ENCODE results near the gene GALNT14.

The GALNT14 gene

DNA sequence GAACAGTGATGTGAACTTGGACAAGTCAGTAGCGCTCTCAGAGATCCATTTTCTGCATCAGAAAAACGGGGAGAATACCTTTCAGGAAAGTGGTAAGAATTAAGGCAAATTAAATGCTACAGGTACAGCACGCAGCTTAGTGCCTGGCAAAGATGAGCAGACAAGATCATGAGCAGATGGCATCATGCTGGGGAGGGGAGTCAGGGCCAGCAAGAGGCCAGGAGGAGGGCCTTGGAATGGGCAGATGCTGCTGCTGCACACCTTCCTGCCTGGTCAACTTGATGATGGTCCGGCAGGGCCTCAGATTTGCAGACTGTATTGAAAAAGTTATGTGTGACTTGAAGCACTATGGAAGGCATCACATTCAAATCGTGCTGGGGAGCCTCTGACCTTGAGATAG lies 72.9 kb downstream of the GALNT14 start:
- H3K36me3 ChIP-seq (ENCODE audit: insufficient read depth, low read length), result no peaks in the 10 kb centered on the region
- no peaks in the 10 kb centered on the region for H3K27me3 ChIP-seq (ENCODE audit: insufficient read depth, low read length, poor library complexity, severe bottlenecking)
- no peaks in the 10 kb centered on the region for H3K9me2 ChIP-seq (replicated peaks; ENCODE audit: low read depth, low read length)
- TF ChIP-seq, protein P1, sequence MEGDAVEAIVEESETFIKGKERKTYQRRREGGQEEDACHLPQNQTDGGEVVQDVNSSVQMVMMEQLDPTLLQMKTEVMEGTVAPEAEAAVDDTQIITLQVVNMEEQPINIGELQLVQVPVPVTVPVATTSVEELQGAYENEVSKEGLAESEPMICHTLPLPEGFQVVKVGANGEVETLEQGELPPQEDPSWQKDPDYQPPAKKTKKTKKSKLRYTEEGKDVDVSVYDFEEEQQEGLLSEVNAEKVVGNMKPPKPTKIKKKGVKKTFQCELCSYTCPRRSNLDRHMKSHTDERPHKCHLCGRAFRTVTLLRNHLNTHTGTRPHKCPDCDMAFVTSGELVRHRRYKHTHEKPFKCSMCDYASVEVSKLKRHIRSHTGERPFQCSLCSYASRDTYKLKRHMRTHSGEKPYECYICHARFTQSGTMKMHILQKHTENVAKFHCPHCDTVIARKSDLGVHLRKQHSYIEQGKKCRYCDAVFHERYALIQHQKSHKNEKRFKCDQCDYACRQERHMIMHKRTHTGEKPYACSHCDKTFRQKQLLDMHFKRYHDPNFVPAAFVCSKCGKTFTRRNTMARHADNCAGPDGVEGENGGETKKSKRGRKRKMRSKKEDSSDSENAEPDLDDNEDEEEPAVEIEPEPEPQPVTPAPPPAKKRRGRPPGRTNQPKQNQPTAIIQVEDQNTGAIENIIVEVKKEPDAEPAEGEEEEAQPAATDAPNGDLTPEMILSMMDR (conservative IDR thresholded peaks at IDR 0.05; ENCODE audit: low read length), result no peak
- no peak for TF ChIP-seq EZH2phosphoT487 (IDR thresholded peaks at IDR 0.05; ENCODE audit: borderline replicate concordance)
- no peaks in the 10 kb centered on the region for H3F3A ChIP-seq (ENCODE audit: low read depth)
- no peaks in the 10 kb centered on the region for H3K79me2 ChIP-seq (ENCODE audit: insufficient read depth, low read length)
- no peaks in the 10 kb centered on the region for H3K9me3 ChIP-seq (ENCODE audit: insufficient read depth, low read depth, low read length)
- no peaks in the 10 kb centered on the region for H4K20me1 ChIP-seq (ENCODE audit: insufficient read depth, low read length, poor library complexity, severe bottlenecking)
- H3K4me3 ChIP-seq (ENCODE audit: low read length, poor library complexity, severe bottlenecking), result no peak overlapping the region
- no peaks in the 10 kb centered on the region for H3K4me1 ChIP-seq (ENCODE audit: insufficient read depth, low read length, poor library complexity, severe bottlenecking)
- no peak overlapping the region for H3K4me2 ChIP-seq (ENCODE audit: low read depth, low read length, poor library complexity, severe bottlenecking)
- H3K9ac ChIP-seq (ENCODE audit: low read depth, low read length, poor library complexity, severe bottlenecking), result no peak overlapping the region
- H2AFZ ChIP-seq (ENCODE audit: low read length), result no peak overlapping the region

DNA sequence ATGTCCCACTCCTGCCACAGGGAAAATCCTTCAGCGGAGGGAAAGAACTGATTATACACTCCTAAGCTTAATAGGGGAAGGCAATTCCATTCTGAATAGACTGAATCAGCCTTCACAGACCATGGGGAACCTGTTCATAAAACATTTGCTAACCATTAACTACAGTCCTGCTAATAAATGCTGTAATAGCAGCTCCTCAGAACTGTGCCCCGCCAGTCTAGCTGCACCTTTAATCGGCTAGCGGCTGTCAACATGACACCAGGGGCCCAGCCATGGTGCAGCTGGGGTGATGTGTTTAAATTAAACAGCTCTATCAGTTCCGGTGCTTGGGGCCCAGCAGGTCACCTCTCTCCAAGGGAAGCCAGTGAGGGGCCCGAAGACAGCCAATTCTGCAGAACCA lies 77.8 kb downstream of the GALNT14 start:
- Histone ChIP-seq H3F3A (ENCODE audit: low read depth) (no peaks in the 10 kb centered on the region), H3K9me2 (replicated peaks; ENCODE audit: low read depth, low read length) (no peaks in the 10 kb centered on the region), H3K9me3 (ENCODE audit: insufficient read depth, low read depth, low read length) (no peaks in the 10 kb centered on the region), H3K4me3 (ENCODE audit: low read length, poor library complexity, severe bottlenecking) (no peak overlapping the region), H3K4me2 (ENCODE audit: low read depth, low read length, poor library complexity, severe bottlenecking) (no peak overlapping the region), H4K20me1 (ENCODE audit: insufficient read depth, low read length, poor library complexity, severe bottlenecking) (no peaks in the 10 kb centered on the region), H2AFZ (ENCODE audit: low read length) (no peak overlapping the region), H3K4me1 (ENCODE audit: insufficient read depth, low read length, poor library complexity, severe bottlenecking) (no peaks in the 10 kb centered on the region), H3K9ac (ENCODE audit: low read depth, low read length, poor library complexity, severe bottlenecking) (no peak overlapping the region), H3K27me3 (ENCODE audit: insufficient read depth, low read length, poor library complexity, severe bottlenecking) (no peaks in the 10 kb centered on the region), H3K79me2 (ENCODE audit: insufficient read depth, low read length) (no peaks in the 10 kb centered on the region), H3K36me3 (ENCODE audit: insufficient read depth, low read length) (no peaks in the 10 kb centered on the region)
- TF ChIP-seq EZH2phosphoT487 (IDR thresholded peaks at IDR 0.05; ENCODE audit: borderline replicate concordance), result no peak
- TF ChIP-seq, protein P1 (conservative IDR thresholded peaks at IDR 0.05; ENCODE audit: low read length), result no peak

DNA sequence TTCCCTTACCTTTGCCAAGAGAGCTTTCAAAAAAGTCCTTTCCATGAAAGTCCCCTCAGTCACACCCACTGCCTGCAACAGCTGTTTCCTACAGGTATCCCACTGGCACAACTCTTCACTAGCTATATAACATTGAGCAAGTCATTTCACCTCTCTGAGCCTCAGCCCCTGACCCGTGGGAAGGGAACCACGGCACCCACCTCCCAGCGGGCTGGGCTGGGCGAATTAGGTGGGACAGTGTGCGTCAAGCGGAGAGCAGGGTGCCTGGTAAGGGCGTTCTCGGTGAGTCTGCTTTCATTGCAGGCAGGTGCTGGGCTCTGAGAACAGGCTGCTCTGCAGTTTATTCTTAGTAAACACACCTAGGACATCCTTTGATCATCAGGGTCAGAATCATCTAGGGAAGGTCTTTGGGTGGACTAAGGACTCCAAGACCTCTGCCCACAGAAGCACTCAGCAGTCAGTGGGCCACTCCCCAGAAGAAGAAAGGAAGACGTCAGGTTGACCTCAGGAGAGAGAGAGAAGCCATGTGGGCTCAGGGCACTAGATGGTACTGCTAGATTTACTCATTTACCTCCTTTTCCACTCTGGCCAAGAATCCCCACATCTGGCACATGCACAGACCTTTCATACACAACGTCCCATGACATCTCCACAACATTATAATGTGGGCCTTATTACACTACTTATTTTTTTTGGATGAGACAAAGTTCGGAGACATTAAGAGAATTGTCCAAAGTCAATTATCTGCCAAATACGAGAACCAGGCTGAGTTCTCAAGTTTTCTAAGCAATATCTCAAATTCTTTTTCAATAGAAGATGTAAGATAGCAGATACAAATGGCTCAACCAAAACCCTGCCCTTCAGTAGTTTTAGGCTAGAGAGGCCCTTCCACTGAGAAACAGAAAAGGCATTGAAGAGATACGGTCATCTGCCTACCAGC lies 79.9 kb downstream of the GALNT14 start:
- Histone ChIP-seq H3K36me3 (ENCODE audit: insufficient read depth, low read length) (no peaks in the 10 kb centered on the region), H4K20me1 (ENCODE audit: insufficient read depth, low read length, poor library complexity, severe bottlenecking) (no peaks in the 10 kb centered on the region), H3K9ac (ENCODE audit: low read depth, low read length, poor library complexity, severe bottlenecking) (no peak overlapping the region), H2AFZ (ENCODE audit: low read length) (no peak overlapping the region), H3K4me3 (ENCODE audit: low read length, poor library complexity, severe bottlenecking) (no peak overlapping the region), H3K9me3 (ENCODE audit: insufficient read depth, low read depth, low read length) (no peaks in the 10 kb centered on the region), H3K4me1 (ENCODE audit: insufficient read depth, low read length, poor library complexity, severe bottlenecking) (peaks cover 3% of the 10 kb centered on the region), H3K27me3 (ENCODE audit: insufficient read depth, low read length, poor library complexity, severe bottlenecking) (no peaks in the 10 kb centered on the region), H3K4me2 (ENCODE audit: low read depth, low read length, poor library complexity, severe bottlenecking) (no peak overlapping the region), H3F3A (ENCODE audit: low read depth) (no peaks in the 10 kb centered on the region), H3K79me2 (ENCODE audit: insufficient read depth, low read length) (no peaks in the 10 kb centered on the region), H3K9me2 (replicated peaks; ENCODE audit: low read depth, low read length) (no peaks in the 10 kb centered on the region)
- TF ChIP-seq, protein P1 (conservative IDR thresholded peaks at IDR 0.05; ENCODE audit: low read length), result no peak
- no peak for TF ChIP-seq EZH2phosphoT487 (IDR thresholded peaks at IDR 0.05; ENCODE audit: borderline replicate concordance)
